Measurements from ENCODE around the gene LTF.

The LTF gene

DNA sequence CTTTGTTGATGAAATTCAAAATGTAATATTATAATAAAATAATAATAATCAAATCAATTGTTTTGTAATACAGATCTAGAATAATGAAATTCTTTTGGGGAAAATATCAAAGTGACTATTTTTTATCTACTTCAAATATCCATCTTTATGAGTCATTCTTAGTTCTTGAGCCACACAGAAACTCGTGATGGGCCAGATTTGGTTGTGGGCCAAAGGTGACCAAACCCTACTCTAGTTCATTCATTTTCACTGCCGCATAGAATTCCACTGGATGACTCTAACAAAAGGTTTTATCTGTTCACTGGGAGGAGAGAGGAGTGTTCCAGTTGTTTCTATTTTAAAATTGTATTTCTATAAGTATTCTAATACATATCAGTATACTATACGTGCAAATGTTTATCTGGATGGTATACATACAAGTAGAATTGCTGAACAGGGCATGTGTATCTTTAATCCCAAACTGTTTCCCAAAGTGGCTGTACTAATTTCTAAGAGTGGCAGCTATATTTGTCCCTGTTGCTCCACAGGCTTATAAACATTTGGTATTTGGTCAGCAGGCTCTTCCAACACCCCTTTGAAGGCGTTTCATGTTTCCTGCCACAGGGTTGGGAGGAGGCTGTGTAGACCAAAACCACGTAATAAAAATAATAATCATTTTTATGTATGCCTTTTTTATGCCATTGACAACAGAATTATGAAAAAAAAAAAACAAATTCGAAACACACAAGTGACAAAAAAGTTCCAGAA is 25.8 kb upstream of the LTF start:
- no peak for DNase-seq

DNA sequence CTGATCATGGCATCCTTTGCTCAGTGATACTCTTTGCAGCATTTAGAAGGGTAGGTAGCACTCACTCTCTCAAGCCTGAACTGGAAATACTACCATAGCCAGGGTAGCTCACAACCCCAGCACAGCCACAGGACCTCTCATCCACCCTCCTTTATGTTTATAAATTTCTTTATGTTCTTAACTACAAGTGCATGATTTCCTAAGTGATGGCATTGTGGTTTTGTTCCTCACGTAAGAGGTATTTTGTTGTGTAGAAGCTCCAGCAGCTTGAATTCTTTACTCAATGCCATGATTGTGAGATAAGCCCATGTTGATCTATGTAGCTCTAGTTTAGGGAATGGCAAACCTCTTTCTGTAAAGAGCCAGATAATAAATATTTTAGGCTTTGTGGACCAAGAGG is 25.2 kb upstream of the LTF start:
- DNase-seq = no peak

GRCh38 chr3:46489381-46489780 is 24.7 kb upstream of the LTF start:
- DNase-seq = no peak

DNA sequence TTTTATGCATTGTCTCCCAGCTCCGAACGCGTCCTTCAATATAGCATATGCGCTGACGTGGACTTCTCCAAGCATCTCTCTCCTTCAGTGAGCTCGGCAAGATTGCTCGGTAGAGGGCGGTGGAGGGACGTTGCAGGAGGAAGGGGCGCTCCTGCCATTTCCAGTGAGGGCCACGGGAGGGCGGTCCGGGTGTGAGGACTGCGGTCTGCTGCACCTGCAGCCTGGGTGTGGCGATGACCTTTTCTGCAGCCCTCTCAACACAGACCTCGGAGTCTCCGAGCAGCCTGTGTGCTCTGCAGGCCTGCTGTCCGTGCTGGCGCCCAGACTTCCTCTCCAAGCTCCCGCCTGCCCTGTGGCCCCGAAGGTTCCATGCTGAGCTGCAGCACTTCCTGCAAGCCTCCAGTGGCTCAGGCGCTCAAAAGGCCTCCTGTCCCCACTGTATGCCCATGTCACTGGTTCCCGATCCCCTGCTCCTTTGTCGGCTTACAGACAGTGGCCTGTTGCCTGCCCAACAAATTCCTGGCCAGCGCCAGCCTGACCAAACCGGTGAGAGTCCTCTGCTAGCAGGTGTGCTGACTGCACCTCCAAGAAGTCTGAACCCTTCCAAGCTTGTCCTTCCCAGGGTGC is 24.1 kb upstream of the LTF start:
- peak; percentile 90 for DNase-seq

GRCh38 chr3:46485779-46486175 is 21.1 kb upstream of the LTF start:
- DNase-seq = no peak

GRCh38 chr3:46484911-46485778 is 20.4 kb upstream of the LTF start:
- DNase-seq = no peak

- no peak for DNase-seq
Observed at GRCh38 chr3:46484388-46484787, 19.7 kb upstream of the LTF start.

DNA sequence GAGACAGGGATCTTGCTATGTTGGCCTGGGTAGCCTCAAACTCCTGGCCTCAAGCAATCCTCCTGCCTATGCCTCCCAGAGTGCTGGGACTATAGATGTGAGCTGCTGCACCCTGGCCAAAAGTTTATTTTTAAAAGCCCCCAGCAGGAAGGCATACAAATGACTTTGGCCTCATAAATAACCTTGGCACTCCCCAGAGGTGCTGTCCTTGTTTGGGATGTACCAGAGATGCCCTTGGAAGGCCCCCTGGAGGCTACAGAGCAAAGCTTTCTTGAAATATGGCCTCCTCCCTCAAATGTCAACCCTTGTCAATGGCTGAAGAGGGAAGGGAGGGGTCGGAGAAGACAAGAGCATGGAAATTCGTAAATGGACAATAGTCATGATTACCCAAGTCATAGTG is 19.1 kb upstream of the LTF start:
- DNase-seq = no peak

DNA sequence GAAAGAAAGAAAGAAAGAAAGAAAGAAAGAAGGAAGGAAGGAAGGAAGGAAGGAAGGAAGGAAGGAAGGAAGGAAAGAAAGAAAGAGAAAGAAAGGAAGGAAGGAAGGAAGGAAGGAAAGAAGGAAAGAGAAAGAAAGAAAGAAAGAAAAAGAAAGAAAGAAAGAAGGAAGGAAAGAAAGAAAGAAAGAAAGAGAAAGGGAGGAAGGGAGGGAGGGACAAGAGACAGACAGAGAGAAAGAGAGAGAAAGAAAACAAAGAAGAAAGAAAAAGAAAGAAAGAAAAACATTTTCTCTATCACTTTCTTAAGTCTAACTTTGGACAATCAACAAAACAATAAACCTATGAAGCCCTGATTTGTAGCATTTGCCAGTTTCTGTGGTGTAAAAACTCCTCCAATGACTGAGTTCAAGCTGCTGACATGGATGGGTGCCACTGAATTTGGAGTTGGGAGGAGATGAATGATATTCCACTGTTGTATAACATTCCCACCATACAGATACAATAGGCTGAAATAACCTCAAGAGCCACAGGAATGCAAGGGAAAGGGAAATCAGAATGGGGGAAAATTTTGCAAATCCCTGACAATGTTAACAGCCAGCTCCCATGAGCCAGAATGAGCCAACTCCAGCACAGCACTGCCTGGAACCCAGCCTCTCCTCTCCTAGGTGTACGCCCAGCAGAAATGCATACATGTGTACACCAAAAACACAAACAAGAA is 18.1 kb upstream of the LTF start:
- DNase-seq = no peak

DNA sequence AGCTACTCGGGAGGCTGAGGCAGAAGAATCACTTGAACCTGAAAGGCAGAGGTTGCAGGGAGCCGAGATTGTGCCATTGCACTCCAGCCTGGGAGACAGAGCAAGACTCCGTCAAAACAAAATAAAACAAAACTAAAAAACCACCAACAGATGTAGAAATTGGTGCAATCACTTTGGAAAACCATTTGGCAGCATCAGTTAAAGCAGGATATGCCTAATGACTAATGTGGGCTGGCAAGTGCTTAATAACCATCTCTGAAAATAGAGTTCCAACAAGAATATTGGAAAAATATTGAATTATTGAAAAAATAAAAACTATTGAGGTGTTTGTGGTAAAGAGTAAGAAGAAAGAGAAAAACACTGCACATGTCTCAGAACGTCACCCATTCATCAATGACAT is 16.9 kb upstream of the LTF start:
- DNase-seq = no peak

- DNase-seq = no peak
Observed at GRCh38 chr3:46480491-46481195, 15.9 kb upstream of the LTF start.

- no peak for DNase-seq
Observed at GRCh38 chr3:46479696-46480095, 15.0 kb upstream of the LTF start.

DNA sequence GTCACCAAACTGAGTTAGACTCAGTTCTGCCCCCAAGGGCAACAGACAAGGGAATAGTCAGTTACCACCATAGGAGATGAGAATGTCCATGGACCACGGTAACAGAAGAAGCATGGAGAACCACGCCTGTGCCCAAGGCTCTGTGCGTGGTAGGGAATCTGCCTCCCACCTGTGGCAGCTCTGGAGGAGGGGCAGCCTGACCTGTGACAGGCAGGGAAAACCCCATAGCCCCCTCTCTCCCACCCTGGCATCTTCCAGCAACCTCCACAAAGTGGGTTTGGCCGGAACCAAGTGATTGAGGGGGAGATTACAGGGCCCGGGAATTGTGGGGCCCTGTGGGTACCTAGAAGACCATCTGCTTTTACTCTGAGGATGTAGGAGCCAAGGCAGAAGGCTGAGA is 14.3 kb upstream of the LTF start:
- DNase-seq = no peak

- no peak for DNase-seq
Observed at GRCh38 chr3:46478341-46478740, 13.6 kb upstream of the LTF start.

DNA sequence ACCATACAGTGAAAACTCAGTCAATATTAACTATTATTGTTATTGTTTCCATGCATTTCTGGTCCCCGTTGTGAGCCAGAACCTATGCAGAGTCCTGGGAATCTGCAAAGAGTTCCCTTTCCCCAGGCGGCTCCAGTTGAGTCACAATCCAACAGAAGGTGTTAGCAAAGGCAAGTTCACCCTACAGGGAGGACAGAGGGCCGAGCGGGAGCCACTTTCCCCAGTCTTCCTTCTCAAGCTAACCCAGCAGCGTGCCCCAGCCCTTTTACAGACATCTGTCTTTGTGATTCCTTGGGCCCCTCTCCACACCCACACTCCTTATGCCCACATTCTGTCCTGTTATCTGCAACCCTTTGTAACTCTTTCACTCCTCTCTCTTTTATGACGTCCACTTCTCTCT is 13.1 kb upstream of the LTF start:
- no peak for DNase-seq

DNA sequence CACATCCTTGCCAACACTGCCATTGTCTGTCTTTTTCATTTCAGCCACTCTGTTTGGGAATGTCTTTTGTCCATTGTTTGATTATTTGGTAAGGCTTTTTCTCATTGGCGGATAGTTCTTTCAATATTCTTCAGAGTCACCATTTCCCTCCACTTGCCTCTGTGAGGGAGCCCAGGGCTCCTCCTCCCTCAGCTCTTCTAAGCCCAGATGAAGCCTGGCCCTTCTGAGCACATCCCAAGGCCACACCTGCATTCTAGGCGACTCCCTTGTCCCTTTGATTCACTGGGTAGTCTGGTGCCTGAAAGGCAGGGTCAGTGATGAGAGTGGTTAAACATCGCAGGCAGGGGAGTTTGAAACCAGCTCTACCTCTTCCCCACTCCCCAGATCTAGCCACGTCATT is 12.4 kb upstream of the LTF start:
- DNase-seq = no peak

DNA sequence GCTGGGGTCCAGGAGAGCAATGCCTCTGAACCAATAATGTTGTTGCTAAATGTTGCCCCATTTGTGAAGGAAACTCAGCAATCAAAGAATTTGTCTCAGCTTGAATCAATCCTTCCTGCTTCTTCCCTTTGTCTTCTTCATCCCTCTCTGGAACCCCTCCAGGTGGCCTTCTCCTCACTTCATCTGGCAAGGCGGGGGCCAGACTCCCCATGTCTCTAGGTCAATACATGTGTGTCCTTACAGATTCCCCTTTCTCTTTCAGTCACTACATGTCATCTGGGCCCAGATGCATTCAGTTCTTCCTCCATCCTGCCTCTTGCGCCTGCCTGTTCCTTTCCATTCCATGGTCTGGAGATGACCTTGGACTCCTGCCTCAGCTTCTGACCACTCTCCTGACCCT is 8.0 kb upstream of the LTF start:
- DNase-seq = no peak

DNA sequence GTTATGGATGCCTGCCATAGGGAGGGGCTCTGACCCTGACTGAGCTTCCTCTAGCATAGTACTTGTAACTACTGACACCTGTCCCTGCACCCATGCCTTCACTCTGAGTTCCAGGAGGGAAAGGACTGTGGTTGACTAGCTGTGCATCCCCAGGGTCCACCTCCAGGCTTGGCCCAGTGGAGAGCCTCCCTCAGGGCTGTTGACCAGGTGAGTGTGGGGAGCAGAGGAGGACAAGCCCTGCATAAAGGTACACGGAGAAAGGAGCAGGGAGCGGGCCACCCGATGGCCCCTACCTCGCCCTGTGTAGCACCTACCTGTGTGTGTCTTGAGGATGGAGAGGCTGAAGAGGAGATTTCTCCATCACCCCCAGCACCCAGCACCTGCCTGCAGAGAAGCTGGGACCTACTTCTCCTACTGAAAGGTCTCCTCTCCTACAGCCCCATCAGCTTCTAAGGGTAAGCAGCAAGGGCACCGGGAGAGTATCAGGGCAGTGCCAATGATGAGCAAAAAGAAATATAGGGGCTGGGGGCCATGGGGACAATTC is 6.7 kb upstream of the LTF start:
- DNase-seq = no peak

- no peak for DNase-seq
Observed at GRCh38 chr3:46470831-46471230, 6.1 kb upstream of the LTF start.

GRCh38 chr3:46469680-46470357 is 5.1 kb upstream of the LTF start:
- DNase-seq = no peak

GRCh38 chr3:46468753-46469600 is 4.3 kb upstream of the LTF start:
- no peak for DNase-seq

Data from stimulated activated naive CD4-positive, alpha-beta T cell treated with Interleukin-2 at 50 U/mL for 16 hours (primary cell).